ENCODE results near the gene RPIA. TPM values are rescaled to one million over a fixed set of nuclear protein-coding genes. Genes with fewer than 3 reads are reported as not detected.
"Not testable (repeated sequence)": the region's sequence is repeated elsewhere in the genome, so short reads cannot be mapped to it uniquely, and the experiment has no call there.

The RPIA gene
- total RNA-seq: 17.5 TPM
- long read RNA-seq, transcript RPIA-201 (9 exons, 1,848 nt): major isoform, 15 of 17 reads
- long read RNA-seq, partial matches to known transcripts: 2 of 17 reads
- long read RNA-seq, other reads (novel, unspliced or antisense): 0 of 17 reads

DNA sequence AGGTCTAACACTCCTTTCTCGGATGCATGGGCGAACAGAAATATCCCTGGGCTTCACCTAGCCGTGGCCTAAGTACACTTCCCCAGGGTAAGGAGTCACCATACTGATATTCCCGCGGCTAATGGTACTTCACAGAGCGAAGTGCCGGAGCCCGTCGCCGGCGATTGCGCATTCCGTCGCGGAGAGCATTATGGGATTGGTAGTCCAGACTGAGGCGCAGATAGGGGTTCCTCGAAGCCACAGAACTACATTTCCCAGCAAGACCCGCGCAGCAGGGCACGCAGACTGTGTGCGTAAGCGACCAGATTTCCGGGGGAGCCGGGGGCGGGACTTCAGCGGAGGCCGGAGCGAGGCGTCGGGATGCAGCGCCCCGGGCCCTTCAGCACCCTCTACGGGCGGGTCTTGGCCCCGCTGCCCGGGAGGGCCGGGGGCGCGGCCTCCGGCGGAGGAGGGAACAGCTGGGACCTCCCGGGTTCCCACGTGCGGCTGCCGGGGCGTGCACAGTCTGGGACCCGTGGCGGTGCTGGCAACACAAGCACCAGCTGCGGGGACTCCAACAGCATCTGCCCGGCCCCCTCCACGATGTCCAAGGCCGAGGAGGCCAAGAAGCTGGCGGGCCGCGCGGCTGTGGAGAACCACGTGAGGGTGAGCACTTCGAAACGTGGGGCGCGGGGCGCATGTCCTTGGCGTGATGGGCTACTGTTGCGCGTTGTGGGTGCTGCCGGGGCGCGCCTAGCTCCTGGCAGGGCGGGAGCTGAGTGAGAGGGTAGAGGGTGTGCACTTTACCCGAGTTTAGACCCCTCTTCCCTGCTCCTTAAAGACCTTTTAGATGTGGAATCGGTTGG is at the start of gene RPIA:
RPIA (plus strand) TSS at position 335 of the 845 bp plus-strand sequence; CDS start at position 361, 26 bp downstream.
- Histone ChIP-seq H3K27ac (peak within 1 kb of the TSS; percentile 85), H3K36me3 (no peaks in the 10 kb centered on the region), H3K27me3 (no peaks in the 10 kb centered on the region), H3K4me3 (peak within 1 kb of the TSS; percentile 85), H3K9me3 (no peaks in the 10 kb centered on the region), H3K4me1 (peaks cover 18% of the 10 kb centered on the region)
- peak; percentile 98 for ATAC-seq
- peak; percentile 100 for DNase-seq
- TF ChIP-seq, protein P1, sequence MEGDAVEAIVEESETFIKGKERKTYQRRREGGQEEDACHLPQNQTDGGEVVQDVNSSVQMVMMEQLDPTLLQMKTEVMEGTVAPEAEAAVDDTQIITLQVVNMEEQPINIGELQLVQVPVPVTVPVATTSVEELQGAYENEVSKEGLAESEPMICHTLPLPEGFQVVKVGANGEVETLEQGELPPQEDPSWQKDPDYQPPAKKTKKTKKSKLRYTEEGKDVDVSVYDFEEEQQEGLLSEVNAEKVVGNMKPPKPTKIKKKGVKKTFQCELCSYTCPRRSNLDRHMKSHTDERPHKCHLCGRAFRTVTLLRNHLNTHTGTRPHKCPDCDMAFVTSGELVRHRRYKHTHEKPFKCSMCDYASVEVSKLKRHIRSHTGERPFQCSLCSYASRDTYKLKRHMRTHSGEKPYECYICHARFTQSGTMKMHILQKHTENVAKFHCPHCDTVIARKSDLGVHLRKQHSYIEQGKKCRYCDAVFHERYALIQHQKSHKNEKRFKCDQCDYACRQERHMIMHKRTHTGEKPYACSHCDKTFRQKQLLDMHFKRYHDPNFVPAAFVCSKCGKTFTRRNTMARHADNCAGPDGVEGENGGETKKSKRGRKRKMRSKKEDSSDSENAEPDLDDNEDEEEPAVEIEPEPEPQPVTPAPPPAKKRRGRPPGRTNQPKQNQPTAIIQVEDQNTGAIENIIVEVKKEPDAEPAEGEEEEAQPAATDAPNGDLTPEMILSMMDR (IDR thresholded peaks at IDR 0.05): peak; percentile 69
- intact Hi-C loops (cut with DNase I): no loop called here

- Histone ChIP-seq H3K9me3 (peaks cover 7% of the 10 kb centered on the region), H3K27ac (no peak overlapping the region), H3K27me3 (no peaks in the 10 kb centered on the region), H3K36me3 (no peaks in the 10 kb centered on the region), H3K4me3 (no peak overlapping the region), H3K4me1 (no peaks in the 10 kb centered on the region)
- intact Hi-C loops (cut with DNase I): no loop called here
- TF ChIP-seq, protein P1 (IDR thresholded peaks at IDR 0.05): no peak
- DNase-seq: no peak
- no peak for ATAC-seq
Observed at GRCh38 chr2:88642278-88642677, 49.2 kb upstream of the RPIA start.

- H3K36me3 ChIP-seq; H3K4me3 ChIP-seq; H3K4me1 ChIP-seq; H3K9me3 ChIP-seq; intact Hi-C loops (cut with DNase I); H3K27me3 ChIP-seq; H3K27ac ChIP-seq; ATAC-seq; DNase-seq: not testable (repeated sequence)
Observed at GRCh38 chr2:88645291-88645882, 46.1 kb upstream of the RPIA start.

DNA sequence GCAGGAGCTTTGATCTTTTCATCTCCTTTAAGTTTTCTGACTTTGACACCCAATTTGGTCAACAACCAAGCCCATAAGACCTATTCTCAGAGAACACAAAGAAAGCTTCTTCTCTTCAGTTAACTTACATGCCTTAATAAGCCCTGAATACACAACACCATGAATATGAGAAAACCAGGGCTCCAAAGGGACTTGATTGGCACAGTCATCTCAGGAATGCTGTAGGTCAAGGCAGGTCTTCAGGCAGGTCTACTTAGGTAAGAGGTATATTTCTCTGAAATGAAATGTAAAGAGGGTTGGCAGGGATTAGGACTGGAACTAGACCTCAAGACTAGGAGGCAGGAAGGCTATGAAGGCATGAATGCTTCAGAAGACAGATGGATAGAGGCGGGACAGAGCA is 39.8 kb upstream of the RPIA start:
- H3K27me3 ChIP-seq: no peaks in the 10 kb centered on the region
- ATAC-seq (no peak), DNase-seq (no peak)
- no peak overlapping the region for H3K27ac ChIP-seq
- H3K9me3 ChIP-seq: no peaks in the 10 kb centered on the region
- no peaks in the 10 kb centered on the region for H3K4me1 ChIP-seq
- TF ChIP-seq, protein P1 (IDR thresholded peaks at IDR 0.05): no peak
- no peak overlapping the region for H3K4me3 ChIP-seq
- H3K36me3 ChIP-seq: no peaks in the 10 kb centered on the region
- intact Hi-C loops (cut with DNase I): no loop called here

- Histone ChIP-seq H3K9me3 (no peaks in the 10 kb centered on the region), H3K27me3 (no peaks in the 10 kb centered on the region), H3K4me3 (no peak overlapping the region), H3K27ac (no peak overlapping the region), H3K36me3 (no peaks in the 10 kb centered on the region), H3K4me1 (peaks cover 5% of the 10 kb centered on the region)
- TF ChIP-seq, protein P1 (IDR thresholded peaks at IDR 0.05): no peak
- DNase-seq (no peak), ATAC-seq (no peak)
- intact Hi-C loops (cut with DNase I): no loop called here
Observed at GRCh38 chr2:88654714-88655113, 36.8 kb upstream of the RPIA start.

DNA sequence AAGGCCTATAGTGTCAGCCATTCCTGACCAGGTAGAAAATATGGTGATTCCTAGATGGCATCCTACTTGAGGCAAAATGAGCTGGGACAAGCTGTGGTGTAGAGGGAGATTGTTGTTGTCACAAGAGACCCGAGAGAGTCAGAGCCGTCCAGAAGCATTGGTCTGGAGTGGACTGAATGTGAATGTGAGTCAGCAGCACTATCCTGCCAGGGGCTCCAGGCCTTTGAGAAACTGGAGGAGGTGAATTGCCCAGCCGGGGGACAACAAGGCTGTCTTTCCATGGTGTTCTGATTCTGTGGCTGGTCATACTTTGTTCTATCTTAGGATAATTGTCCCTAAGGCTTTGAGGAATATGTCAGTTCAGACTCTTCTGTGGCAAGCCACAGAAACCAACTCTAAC is 34.8 kb upstream of the RPIA start:
- DNase-seq (no peak), ATAC-seq (no peak)
- no peaks in the 10 kb centered on the region for H3K9me3 ChIP-seq
- H3K4me3 ChIP-seq: no peak overlapping the region
- no peaks in the 10 kb centered on the region for H3K27me3 ChIP-seq
- no peaks in the 10 kb centered on the region for H3K36me3 ChIP-seq
- intact Hi-C loops (cut with DNase I): no loop called here
- H3K4me1 ChIP-seq: peaks cover 5% of the 10 kb centered on the region
- H3K27ac ChIP-seq: no peak overlapping the region
- TF ChIP-seq, protein P1 (IDR thresholded peaks at IDR 0.05): no peak

All from upper lobe of right lung (tissue), 1 donor.